Bone marrow (tissue), 2 donors: ENCODE data around the gene ATP5PO.
A peak's percentile ranks its signal among the peaks of the same experiment; 100 is the strongest.
"Not testable (repeated sequence)": the region's sequence is repeated elsewhere in the genome, so short reads cannot be mapped to it uniquely, and the experiment has no call there.

Experiments used
- DNase-seq, 2 donors: peaks; one replicate each; lab custom pipeline; 2025; lab: John Stamatoyannopoulos, UW

Gene ATP5PO

GRCh38 chr21:33940164-33940880, 24.7 kb upstream of the ATP5PO start:
- peak in 1 of 2 donors; percentile 92 for DNase-seq

GRCh38 chr21:33939226-33939625, 23.6 kb upstream of the ATP5PO start:
- no peak for DNase-seq

- DNase-seq = no peak
Observed at GRCh38 chr21:33938381-33938780, 22.8 kb upstream of the ATP5PO start.

GRCh38 chr21:33937931-33938339, 22.3 kb upstream of the ATP5PO start:
- DNase-seq = no peak

- no peak for DNase-seq
Observed at GRCh38 chr21:33937146-33937545, 21.5 kb upstream of the ATP5PO start.

GRCh38 chr21:33936301-33937038, 20.9 kb upstream of the ATP5PO start:
- DNase-seq = peak in 1 of 2 donors; percentile 40

- DNase-seq = no peak
Observed at GRCh38 chr21:33932731-33933130, 17.1 kb upstream of the ATP5PO start.

GRCh38 chr21:33931799-33932390, 16.3 kb upstream of the ATP5PO start:
- peak in 1 of 2 donors; percentile 61 for DNase-seq

GRCh38 chr21:33931052-33931798, 15.6 kb upstream of the ATP5PO start:
- not testable (repeated sequence) for DNase-seq

GRCh38 chr21:33926248-33926647, 10.6 kb upstream of the ATP5PO start:
- not testable (repeated sequence) for DNase-seq

- DNase-seq = no peak
Observed at GRCh38 chr21:33924766-33925100, 9.1 kb upstream of the ATP5PO start.

GRCh38 chr21:33924079-33924765, 8.6 kb upstream of the ATP5PO start:
- peak; percentile 60 to 74 for DNase-seq

GRCh38 chr21:33917421-33917820, 1.8 kb upstream of the ATP5PO start:
- DNase-seq = no peak

- no peak for DNase-seq
Observed at GRCh38 chr21:33916200-33916567, 580 bp upstream of the ATP5PO start.

GRCh38 chr21:33914188-33914587, 1.4 kb downstream of the ATP5PO start:
- no peak for DNase-seq

- no peak for DNase-seq
Observed at GRCh38 chr21:33909756-33910155, 5.8 kb downstream of the ATP5PO start.

- DNase-seq = no peak
Observed at GRCh38 chr21:33908760-33909159, 6.8 kb downstream of the ATP5PO start.

- no peak for DNase-seq
Observed at GRCh38 chr21:33904041-33904440, 11.6 kb downstream of the ATP5PO start.

GRCh38 chr21:33902349-33902748, 13.3 kb downstream of the ATP5PO start:
- DNase-seq = no peak

- no peak for DNase-seq
Observed at GRCh38 chr21:33901412-33902288, 14.0 kb downstream of the ATP5PO start.

GRCh38 chr21:33899199-33899598, 16.4 kb downstream of the ATP5PO start:
- no peak for DNase-seq
